GM10248 (cell line): ENCODE measurements around the gene FAM216A.
"Not testable (repeated sequence)": the region's sequence is repeated elsewhere in the genome, so short reads cannot be mapped to it uniquely, and the experiment has no call there.

Source experiments
- CTCF ChIA-PET: fragments of 300-600 bp; sonication (Branson Sonifier 250); formaldehyde crosslinking; extraction: SDS; loops from one replicate; lab custom pipeline; 2021; ENCODE audit warnings: antibody characterized with exemption; lab: Yijun Ruan, JAX
- POLR2A ChIA-PET: fragments of 350-650 bp; sonication (Branson Sonifier 250); formaldehyde crosslinking; extraction: SDS; loops from one replicate; lab custom pipeline; 2020; ENCODE audit warnings: antibody characterized with exemption; lab: Yijun Ruan, JAX
- DNase-seq: peaks from one replicate; pipeline ENCODE4 v3.0.0; 2012; ENCODE audit errors: extremely low spot score
- CTCF ChIP-seq: IDR thresholded peaks from 2 replicates; pipeline ENCODE4 v1.5.1; 2012; ENCODE audit warnings: mild to moderate bottlenecking, low read depth; ENCODE audit errors: extremely low read depth, missing control alignments, control extremely low read depth

Gene FAM216A

GRCh38 chr12:110508071-110508586 is 39.5 kb downstream of the FAM216A start:
- DNase-seq: no peak
- ChIA-PET CTCF (interaction anchor here (1.0 to 14.5 kb wide), 5 partner anchors 10 to 94 kb away, joined by 3 to 176 read pairs (median 8); partner anchors contain the start of gene FAM216A), POLR2A (no interaction called here)
- no peak for TF ChIP-seq CTCF

GRCh38 chr12:110513842-110514241 is 45.2 kb downstream of the FAM216A start:
- ChIA-PET POLR2A (no interaction called here), CTCF (interaction anchor here (1.1 to 14.5 kb wide), 18 partner anchors 9 to 374 kb away, joined by 3 to 176 read pairs (median 5); partner anchors contain the start of genes ARPC3, FAM216A, GPN3 and RAD9B)
- no peak for TF ChIP-seq CTCF
- no peak for DNase-seq

GRCh38 chr12:110514363-110514762 is 45.7 kb downstream of the FAM216A start:
- no peak for TF ChIP-seq CTCF
- ChIA-PET CTCF (interaction anchor here (1.1 to 14.5 kb wide), 10 partner anchors 9 to 88 kb away, joined by 3 to 176 read pairs (median 8); partner anchors contain the start of genes ARPC3, RAD9B and VPS29), POLR2A (no interaction called here)
- DNase-seq: no peak

- ChIA-PET CTCF (interaction anchor here (1.2 to 14.5 kb wide), 2 partner anchors 10 to 86 kb away, joined by 4 to 176 read pairs; no protein-coding TSS in a partner anchor), POLR2A (no interaction called here)
- TF ChIP-seq CTCF: no peak
- no peak for DNase-seq
Observed at GRCh38 chr12:110516995-110517394, 48.4 kb downstream of the FAM216A start.

GRCh38 chr12:110518014-110518413 is 49.4 kb downstream of the FAM216A start:
- POLR2A ChIA-PET, DNase-seq: not testable (repeated sequence)
- CTCF ChIA-PET: interaction anchor here (1.4 to 14.5 kb wide), 3 partner anchors 68 to 150 kb away, joined by 3 to 176 read pairs (median 6); partner anchors contain the start of gene ARPC3

GRCh38 chr12:110520876-110521712 is 52.4 kb downstream of the FAM216A start:
- CTCF ChIA-PET: interaction anchor here (14.5 kb wide), 1 partner anchor 81 kb away, joined by 176 read pairs; no protein-coding TSS in a partner anchor
- DNase-seq, POLR2A ChIA-PET: not testable (repeated sequence)

GRCh38 chr12:110528277-110528839 is 59.7 kb downstream of the FAM216A start:
- no peak for DNase-seq
- ChIA-PET CTCF (interaction anchor here (0.7 to 9.4 kb wide), 15 partner anchors 10 to 176 kb away, joined by 3 to 70 read pairs (median 3); partner anchors contain the start of genes FAM216A, GPN3 and RAD9B), POLR2A (no interaction called here)
- TF ChIP-seq CTCF: no peak
